ENCODE data around the gene PRM1.

PRM1 gene

GRCh38 chr16:11240636-11241473 lies 40.3 kb downstream of the PRM1 start:
- no peak for TF ChIP-seq POLR2A (IDR thresholded peaks at IDR 0.05; ENCODE audit: low read depth, low read length)
- no peak for DNase-seq (ENCODE audit: insufficient read length, low spot score)
- FAIRE-seq, result no peak

GRCh38 chr16:11239644-11240632 lies 41.2 kb downstream of the PRM1 start:
- TF ChIP-seq POLR2A (IDR thresholded peaks at IDR 0.05; ENCODE audit: low read depth, low read length), result no peak
- no peak for DNase-seq (ENCODE audit: insufficient read length, low spot score)
- FAIRE-seq, result no peak

GRCh38 chr16:11238272-11239202 lies 42.6 kb downstream of the PRM1 start:
- FAIRE-seq (no peak), DNase-seq (ENCODE audit: insufficient read length, low spot score) (no peak)
- TF ChIP-seq POLR2A (IDR thresholded peaks at IDR 0.05; ENCODE audit: low read depth, low read length), result no peak

GRCh38 chr16:11236461-11237254 lies 44.5 kb downstream of the PRM1 start:
- TF ChIP-seq POLR2A (IDR thresholded peaks at IDR 0.05; ENCODE audit: low read depth, low read length), result no peak
- FAIRE-seq, result no peak
- no peak for DNase-seq (ENCODE audit: insufficient read length, low spot score)

GRCh38 chr16:11235703-11235991 lies 45.5 kb downstream of the PRM1 start:
- FAIRE-seq, result no peak
- TF ChIP-seq POLR2A (IDR thresholded peaks at IDR 0.05; ENCODE audit: low read depth, low read length), result no peak
- DNase-seq (ENCODE audit: insufficient read length, low spot score), result no peak

GRCh38 chr16:11234884-11235702 lies 46.0 kb downstream of the PRM1 start:
- no peak for FAIRE-seq
- TF ChIP-seq POLR2A (IDR thresholded peaks at IDR 0.05; ENCODE audit: low read depth, low read length), result no peak

GRCh38 chr16:11233727-11234376 lies 47.3 kb downstream of the PRM1 start:
- no peak for TF ChIP-seq POLR2A (IDR thresholded peaks at IDR 0.05; ENCODE audit: low read depth, low read length)
- DNase-seq (ENCODE audit: insufficient read length, low spot score) (no peak), FAIRE-seq (no peak)

More at GRCh38 chr16:11234884-11235702, 46.0 kb downstream of the PRM1 start:
- no peak for DNase-seq (ENCODE audit: insufficient read length, low spot score)

GRCh38 chr16:11232852-11233726 lies 48.0 kb downstream of the PRM1 start:
- no peak for TF ChIP-seq POLR2A (IDR thresholded peaks at IDR 0.05; ENCODE audit: low read depth, low read length)
- FAIRE-seq (no peak), DNase-seq (ENCODE audit: insufficient read length, low spot score) (no peak)

GRCh38 chr16:11232302-11232851 lies 48.8 kb downstream of the PRM1 start:
- no peak for FAIRE-seq
- DNase-seq (ENCODE audit: insufficient read length, low spot score), result no peak
- no peak for TF ChIP-seq POLR2A (IDR thresholded peaks at IDR 0.05; ENCODE audit: low read depth, low read length)

GRCh38 chr16:11231367-11231970 lies 49.7 kb downstream of the PRM1 start:
- no peak for TF ChIP-seq POLR2A (IDR thresholded peaks at IDR 0.05; ENCODE audit: low read depth, low read length)
- FAIRE-seq, result no peak
- no peak for DNase-seq (ENCODE audit: insufficient read length, low spot score)

All from H54 (cell line).